ENCODE data around the gene F8A2.
"Not testable (repeated sequence)": the region's sequence is repeated elsewhere in the genome, so short reads cannot be mapped to it uniquely, and the experiment has no call there.

Gene F8A2

GRCh38 chrX:155381843-155382528 lies at the start of gene F8A2:
TSS of gene F8A2 (plus strand) at chrX:155382095. CDS start at chrX:155382115, 20 bp downstream.
- not testable (repeated sequence) for DNase-seq (ENCODE audit: low read depth in 3 of 3)

GRCh38 chrX:155333544-155334100 lies 48.3 kb upstream of the F8A2 start:
- no peak for DNase-seq (ENCODE audit: low read depth in 3 of 3)

GRCh38 chrX:155334486-155335336 lies 47.2 kb upstream of the F8A2 start, which contains the start of gene CLIC2:
TSS of gene CLIC2 (minus strand) at chrX:155334614. CDS start at chrX:155334427, 187 bp downstream.
- DNase-seq (ENCODE audit: low read depth in 3 of 3): no peak

DNA sequence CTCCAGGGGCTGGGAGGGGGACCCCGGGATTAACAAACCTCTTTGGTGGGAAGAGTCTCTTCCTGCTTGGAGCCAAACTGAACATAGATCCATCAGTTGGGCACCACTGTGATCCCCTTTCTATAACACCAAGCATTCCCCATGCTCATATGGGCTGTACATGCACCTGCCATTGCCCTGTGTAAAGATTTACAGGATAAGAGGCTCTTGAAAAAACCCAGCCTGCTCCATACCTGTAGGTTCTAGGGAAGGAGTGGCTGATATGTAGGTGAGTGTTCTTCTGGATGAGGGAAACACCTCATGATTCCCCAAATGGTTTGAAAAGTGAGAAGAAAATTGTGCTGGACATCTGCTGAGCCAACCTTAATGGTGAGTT lies 46.6 kb upstream of the F8A2 start:
- DNase-seq (ENCODE audit: low read depth in 3 of 3): not testable (repeated sequence)

- DNase-seq (ENCODE audit: low read depth in 3 of 3): not testable (repeated sequence)
These were observed 36.2 kb upstream of the F8A2 start for GRCh38 chrX:155345689-155346088.

DNA sequence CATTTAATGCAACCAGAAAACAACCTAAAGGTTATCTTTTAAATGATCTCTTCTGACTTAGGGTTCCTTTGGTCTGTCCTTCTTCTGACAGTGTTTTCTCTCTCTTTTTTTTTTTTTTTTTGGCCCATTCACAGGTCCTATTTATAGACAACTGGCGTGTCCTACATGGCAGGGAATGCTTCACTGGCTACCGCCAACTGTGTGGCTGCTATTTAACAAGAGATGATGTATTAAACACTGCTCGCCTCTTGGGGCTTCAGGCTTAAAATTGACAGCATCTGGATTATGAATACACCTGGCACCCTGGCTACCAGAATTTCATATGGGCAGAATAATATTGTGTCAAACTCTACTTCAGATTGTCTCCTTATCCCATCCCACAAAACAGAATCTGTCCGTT lies 32.4 kb upstream of the F8A2 start:
- DNase-seq (ENCODE audit: low read depth in 3 of 3): not testable (repeated sequence)

DNA sequence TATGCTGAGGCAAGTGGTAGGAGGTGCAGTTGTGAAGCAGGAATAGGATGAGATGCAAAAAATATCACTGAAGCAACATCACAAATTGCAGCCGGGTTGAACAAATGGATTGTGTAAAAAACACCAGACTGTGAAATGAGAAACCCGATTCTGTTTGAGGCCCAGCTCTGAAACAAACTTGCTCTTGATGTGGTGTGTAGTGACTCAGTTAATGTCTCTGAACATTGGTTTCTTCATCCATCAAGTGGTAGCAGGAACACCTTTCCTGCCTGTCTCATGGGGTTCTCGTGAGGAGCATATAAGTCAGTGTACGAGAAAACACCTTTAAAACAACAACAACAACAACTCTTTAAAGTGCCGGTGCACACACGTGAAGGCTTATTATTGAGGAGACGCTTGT lies 18.2 kb upstream of the F8A2 start:
- not testable (repeated sequence) for DNase-seq (ENCODE audit: low read depth in 3 of 3)

DNA sequence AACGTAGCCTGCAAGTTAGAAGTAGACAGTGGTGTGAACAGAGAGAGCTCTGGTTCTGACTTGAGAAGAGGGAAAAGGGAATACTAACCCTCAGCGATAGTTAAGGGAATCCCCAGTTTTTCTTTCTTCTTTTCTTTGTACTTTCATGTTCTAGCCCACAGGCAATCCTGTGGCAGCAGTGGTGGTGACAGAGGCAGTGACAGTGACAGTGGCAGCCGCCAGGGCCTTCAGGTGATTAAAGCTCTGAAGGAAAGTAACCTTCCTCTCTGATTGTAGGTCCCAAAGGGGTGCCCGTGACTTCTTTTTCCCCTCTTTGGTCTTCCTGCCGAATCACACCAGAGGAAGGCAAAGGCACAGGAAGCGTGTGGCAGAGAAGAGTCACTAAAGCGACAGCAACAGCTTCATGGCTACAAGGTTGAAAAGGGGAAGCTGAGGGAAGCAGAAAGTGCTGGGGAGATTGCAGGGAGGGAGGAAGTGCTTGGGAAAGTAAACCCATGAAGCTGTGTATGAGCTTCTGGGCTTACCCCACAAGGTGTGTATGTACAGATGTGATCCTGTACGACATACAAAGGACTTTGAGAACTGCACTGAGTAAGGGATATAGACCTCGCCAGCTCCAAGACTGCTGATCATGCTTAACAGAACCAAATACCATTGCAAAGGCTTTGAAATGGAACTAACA lies 8.0 kb upstream of the F8A2 start:
- DNase-seq (ENCODE audit: low read depth in 3 of 3): not testable (repeated sequence)

DNA sequence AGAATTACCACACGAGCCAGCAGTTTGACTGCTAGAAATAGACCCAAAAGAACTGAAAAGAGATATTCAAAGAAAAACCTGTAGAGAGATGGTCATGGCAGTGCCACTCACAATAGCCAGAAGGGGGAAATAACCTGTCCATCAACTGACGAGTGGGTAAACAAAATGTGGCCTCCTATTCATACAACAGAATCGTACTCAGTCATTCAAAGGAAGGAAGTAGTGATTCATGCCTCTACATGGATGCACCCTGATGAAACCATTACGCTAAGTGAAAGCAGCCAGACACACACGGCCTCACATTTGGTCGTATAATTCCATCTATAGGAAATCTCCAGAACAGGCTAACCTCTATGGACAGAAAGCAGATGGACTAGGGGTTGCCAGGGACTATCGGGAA lies 2.1 kb upstream of the F8A2 start:
- DNase-seq (ENCODE audit: low read depth in 3 of 3): not testable (repeated sequence)

- DNase-seq (ENCODE audit: low read depth in 3 of 3): not testable (repeated sequence)
These were observed 653 bp downstream of the F8A2 start for GRCh38 chrX:155382529-155382967.

GRCh38 chrX:155389634-155390033 lies 7.7 kb downstream of the F8A2 start:
- no peak for DNase-seq (ENCODE audit: low read depth in 3 of 3)

DNA sequence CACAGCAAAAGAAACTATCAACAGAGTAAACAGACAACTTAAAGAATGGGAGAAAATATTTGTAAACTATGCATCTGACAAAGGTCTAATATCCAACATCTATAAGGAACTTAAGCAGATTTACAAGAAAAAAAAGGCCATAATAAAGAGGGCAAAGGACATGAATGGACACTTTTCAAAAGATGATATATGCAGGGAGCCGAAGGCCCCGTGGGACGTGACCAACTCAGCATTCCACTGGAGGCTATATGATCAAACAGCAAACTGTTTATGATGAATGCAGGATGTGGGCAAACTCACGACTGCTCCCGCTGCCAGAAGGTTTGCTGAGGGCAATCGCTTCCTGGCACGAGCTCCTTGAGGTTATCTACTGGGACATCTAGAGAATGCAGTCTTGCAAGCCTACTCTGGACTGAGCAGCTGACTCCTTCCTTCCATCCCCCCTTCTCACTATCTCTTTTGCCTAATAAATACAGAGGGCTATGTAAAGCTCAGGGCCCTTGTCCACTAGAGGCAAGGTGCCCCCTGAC lies 12.9 kb downstream of the F8A2 start:
- peak in 1 of 3 experiments; percentile 1 for DNase-seq (ENCODE audit: low read depth in 3 of 3)

- DNase-seq (ENCODE audit: low read depth in 3 of 3): no peak
These were observed 24.5 kb downstream of the F8A2 start for GRCh38 chrX:155406429-155406828.

GRCh38 chrX:155417769-155418168 lies 35.9 kb downstream of the F8A2 start:
- no peak for DNase-seq (ENCODE audit: low read depth in 3 of 3)
